T47D (cell line): ENCODE data around the gene AFMID.

Experiments used
- DNase-seq, 2 experiments: peaks; one replicate each; pipeline versions ENCODE4 v3.0.0 to v3.0.0-alpha.2; 2011 to 2012; ENCODE audit warnings: low read depth in 1 of 2, low spot score in 1 of 2
- JUND ChIP-seq: IDR thresholded peaks from 2 replicates; pipeline ENCODE4 v1.6.1; 2012; ENCODE audit warnings: low read depth
- in situ Hi-C: cut with HindIII; loops from 2 replicates; pipeline ENCODE4 v1.10.0; 2016; ENCODE audit warnings: low sequenced_read_pairs, low pct_unique_long_range_greater_than_20kb

The AFMID gene

GRCh38 chr17:78144736-78145641, 42.2 kb upstream of the AFMID start:
- DNase-seq: peak in 1 of 2 experiments; percentile 97
- in situ Hi-C loops: no loop called here
- TF ChIP-seq JUND: no peak

- no peak for TF ChIP-seq JUND
- in situ Hi-C loops: no loop called here
These were observed 40.7 kb upstream of the AFMID start for GRCh38 chr17:78146471-78146869.

GRCh38 chr17:78146881-78147280, 40.3 kb upstream of the AFMID start:
- in situ Hi-C loops: no loop called here

More at GRCh38 chr17:78146471-78146869, 40.7 kb upstream of the AFMID start:
- DNase-seq: no peak

GRCh38 chr17:78147315-78147998, 39.7 kb upstream of the AFMID start:
- no peak for DNase-seq
- in situ Hi-C loops: no loop called here
- TF ChIP-seq JUND: no peak

More at GRCh38 chr17:78146881-78147280, 40.3 kb upstream of the AFMID start:
- no peak for DNase-seq
- TF ChIP-seq JUND: no peak

GRCh38 chr17:78148286-78149016, 38.7 kb upstream of the AFMID start:
- no peak for DNase-seq
- in situ Hi-C loops: no loop called here
- no peak for TF ChIP-seq JUND

GRCh38 chr17:78151514-78152008, 35.6 kb upstream of the AFMID start:
- TF ChIP-seq JUND: no peak
- no peak for DNase-seq
- in situ Hi-C loops: no loop called here

GRCh38 chr17:78154903-78155811, 32.0 kb upstream of the AFMID start:
- no peak for TF ChIP-seq JUND
- no peak for DNase-seq
- in situ Hi-C loops: no loop called here

GRCh38 chr17:78159575-78160158, 27.5 kb upstream of the AFMID start:
- no peak for DNase-seq
- in situ Hi-C loops: no loop called here
- TF ChIP-seq JUND: no peak

GRCh38 chr17:78163881-78164747, 23.0 kb upstream of the AFMID start:
- DNase-seq: no peak
- no peak for TF ChIP-seq JUND
- in situ Hi-C loops: no loop called here

GRCh38 chr17:78164748-78165607, 22.2 kb upstream of the AFMID start:
- TF ChIP-seq JUND: no peak
- no peak for DNase-seq
- in situ Hi-C loops: no loop called here
